Stimulated activated CD4-positive, alpha-beta T cell treated with anti-CD3 and anti-CD28 coated beads, TNF-alpha, amount 100 ng/mL, for 4 hours (primary cell): ENCODE measurements around the gene PES1.
"Not testable (repeated sequence)": the region's sequence is repeated elsewhere in the genome, so short reads cannot be mapped to it uniquely, and the experiment has no call there.

Experiments
- DNase-seq, 3 experiments: peaks; one replicate each; pipeline ENCODE4 v3.0.0-alpha.2; 2020; ENCODE audit warnings: low read depth in 3 of 3

The PES1 gene

GRCh38 chr22:30591588-30592359 lies at the start of gene PES1:
Gene PES1 (minus strand): TSS chr22:30591910. CDS start chr22:30591833, 77 bp downstream.
- DNase-seq, result peak; percentile 78 to 93 (median 88)

- no peak for DNase-seq
These were observed 49.2 kb upstream of the PES1 start for GRCh38 chr22:30640839-30641430.

GRCh38 chr22:30640361-30640760 lies 48.7 kb upstream of the PES1 start:
- no peak for DNase-seq

DNA sequence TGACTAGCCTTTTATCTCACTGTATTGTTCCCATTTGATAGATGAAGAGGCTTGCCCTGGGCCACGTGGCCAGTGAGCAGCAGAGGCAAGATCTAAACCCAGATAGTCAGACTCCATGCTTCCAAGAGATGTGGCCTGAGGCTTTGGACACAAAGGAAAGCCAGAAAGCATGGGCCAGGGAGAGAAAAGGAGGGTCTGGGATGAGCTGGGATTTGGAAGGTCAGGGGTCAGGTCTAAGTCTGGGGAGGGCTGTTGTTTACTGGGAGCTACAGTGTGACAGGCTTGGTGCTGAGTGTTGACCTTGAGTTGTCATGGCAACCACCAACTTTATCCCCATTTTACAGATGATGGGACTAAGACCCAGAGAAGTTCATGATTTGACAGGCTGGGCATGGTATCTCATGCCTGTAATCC lies 46.0 kb upstream of the PES1 start:
- no peak for DNase-seq

DNA sequence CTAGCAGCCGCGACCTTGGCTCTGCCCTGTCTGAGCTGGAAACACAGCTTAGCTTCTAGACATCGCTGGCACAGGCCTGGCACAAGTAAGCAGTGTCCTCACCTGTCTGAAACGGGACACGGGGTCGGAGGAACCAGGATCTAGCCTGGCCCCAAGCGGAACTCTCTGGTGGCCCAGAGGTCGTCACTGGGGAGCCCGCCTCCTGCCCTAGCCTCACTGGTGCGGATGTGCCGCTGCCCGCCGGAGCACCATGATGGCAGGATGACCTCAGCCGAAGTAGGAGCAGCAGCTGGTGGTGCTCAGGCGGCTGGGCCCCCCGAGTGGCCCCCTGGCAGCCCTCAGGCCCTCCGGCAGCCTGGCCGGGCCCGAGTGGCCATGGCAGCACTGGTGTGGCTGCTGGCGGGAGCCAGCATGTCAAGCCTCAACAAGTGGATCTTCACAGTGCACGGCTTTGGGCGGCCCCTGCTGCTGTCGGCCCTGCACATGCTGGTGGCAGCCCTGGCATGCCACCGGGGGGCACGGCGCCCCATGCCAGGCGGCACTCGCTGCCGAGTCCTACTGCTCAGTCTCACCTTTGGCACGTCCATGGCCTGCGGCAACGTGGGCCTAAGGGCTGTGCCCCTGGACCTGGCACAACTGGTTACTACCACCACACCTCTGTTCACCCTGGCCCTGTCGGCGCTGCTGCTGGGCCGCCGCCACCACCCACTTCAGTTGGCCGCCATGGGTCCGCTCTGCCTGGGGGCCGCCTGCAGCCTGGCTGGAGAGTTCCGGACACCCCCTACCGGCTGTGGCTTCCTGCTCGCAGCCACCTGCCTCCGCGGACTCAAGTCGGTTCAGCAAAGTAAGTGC lies 44.7 kb upstream of the PES1 start:
- no peak for DNase-seq

DNA sequence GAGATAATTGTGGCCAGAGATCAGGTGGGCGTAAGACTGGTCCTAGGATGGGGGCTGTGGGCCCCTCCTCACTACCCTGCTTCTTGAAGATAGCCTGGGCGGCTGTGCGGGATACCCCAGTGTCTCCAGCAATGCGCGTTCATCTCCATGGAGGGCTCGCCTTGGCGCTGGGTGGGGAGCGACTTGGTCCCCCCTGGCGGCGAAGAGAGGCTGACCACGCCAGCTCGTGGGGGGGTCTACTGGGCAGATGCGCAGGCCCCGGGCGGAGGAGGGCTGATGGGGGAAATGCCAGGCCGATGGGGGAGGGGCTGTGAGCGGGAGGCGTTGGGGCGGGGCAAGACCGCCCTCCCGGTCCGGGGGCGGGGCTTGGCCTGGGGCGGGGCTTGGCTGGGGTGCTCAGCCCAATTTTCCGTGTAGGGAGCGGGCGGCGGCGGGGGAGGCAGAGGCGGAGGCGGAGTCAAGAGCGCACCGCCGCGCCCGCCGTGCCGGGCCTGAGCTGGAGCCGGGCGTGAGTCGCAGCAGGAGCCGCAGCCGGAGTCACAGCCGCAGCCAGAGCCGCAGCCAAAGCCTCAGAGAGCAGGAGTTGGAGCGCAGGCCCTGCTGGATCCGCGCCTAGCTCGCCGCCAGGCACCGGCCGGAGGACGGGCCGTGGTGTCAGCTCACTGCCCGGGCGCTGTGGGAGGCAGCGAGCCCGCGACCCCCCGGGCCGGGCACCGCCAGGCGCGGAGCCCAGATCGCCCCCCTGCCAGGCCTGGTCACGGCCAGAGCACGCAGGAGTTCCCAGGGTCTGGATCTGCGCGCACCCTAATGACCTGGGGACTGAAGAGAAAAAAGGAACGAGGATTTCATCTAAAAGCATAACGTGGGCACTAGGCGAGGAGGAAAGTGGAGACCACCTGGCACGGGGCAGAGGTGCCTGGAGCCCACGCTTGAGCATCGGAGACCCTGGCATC lies 43.8 kb upstream of the PES1 start, which contains the start of gene SLC35E4:
TSS of gene SLC35E4 (plus strand) at position 509 of the 953 bp plus-strand sequence. CDS start 670 bp downstream, outside the sequence.
- peak; percentile 93 to 99 (median 94) for DNase-seq

GRCh38 chr22:30634471-30635233 lies 42.9 kb upstream of the PES1 start:
- peak; percentile 80 to 88 (median 87) for DNase-seq

GRCh38 chr22:30631469-30631868 lies 39.8 kb upstream of the PES1 start:
- not testable (repeated sequence) for DNase-seq

GRCh38 chr22:30628491-30628890 lies 36.8 kb upstream of the PES1 start:
- no peak for DNase-seq

- no peak for DNase-seq
These were observed 35.8 kb upstream of the PES1 start for GRCh38 chr22:30627471-30627870.

DNA sequence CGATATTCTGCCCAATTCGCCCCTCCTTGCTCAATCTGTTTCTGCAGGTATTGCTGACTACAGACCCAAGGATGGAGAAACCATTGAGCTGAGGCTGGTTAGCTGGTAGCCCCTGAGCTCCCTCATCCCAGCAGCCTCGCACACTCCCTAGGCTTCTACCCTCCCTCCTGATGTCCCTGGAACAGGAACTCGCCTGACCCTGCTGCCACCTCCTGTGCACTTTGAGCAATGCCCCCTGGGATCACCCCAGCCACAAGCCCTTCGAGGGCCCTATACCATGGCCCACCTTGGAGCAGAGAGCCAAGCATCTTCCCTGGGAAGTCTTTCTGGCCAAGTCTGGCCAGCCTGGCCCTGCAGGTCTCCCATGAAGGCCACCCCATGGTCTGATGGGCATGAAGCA lies 34.7 kb upstream of the PES1 start:
- no peak for DNase-seq

DNA sequence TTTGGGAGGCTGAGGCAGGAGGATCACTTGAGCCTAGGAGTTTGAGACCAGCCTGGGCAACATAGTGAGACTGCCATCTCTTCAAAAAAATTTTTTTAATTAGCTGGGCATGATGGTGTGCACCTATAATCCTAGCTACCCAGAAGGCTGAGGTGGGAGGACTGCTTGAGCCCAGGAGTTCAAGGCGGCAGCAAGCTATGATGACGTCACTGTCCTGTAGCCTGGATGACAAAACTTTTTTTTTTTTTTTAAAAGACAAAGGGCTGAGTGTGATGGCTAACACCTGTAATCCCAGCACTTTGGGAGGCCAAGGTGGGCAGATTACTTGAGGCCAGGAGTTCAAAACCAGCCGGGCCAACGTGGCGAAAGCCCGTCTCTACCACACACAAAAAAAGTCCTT lies 28.2 kb upstream of the PES1 start:
- DNase-seq, result not testable (repeated sequence)

DNA sequence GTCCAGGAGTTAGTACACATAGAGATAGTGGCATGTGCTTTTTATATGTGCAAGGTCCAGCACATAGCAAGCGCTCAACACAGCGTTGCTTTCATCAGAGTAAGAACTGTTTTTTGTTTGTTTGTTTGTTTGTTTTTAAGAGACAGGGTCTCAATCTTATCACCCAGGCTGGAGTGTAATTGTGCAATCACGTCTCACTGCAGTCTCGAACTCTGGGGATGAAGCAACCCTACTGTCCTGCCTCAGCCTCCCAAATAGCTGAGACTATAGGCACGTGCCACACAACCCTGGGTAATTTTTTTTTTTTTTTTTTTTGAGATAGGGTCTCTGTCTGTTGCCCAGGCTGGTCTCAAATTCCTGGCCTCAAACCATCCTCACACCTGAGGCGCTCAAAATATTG lies 26.1 kb upstream of the PES1 start:
- no peak for DNase-seq

- no peak for DNase-seq
These were observed 23.8 kb upstream of the PES1 start for GRCh38 chr22:30615543-30615954.

GRCh38 chr22:30614879-30615278 lies 23.2 kb upstream of the PES1 start:
- no peak for DNase-seq

GRCh38 chr22:30614268-30614667 lies 22.6 kb upstream of the PES1 start:
- DNase-seq, result no peak

DNA sequence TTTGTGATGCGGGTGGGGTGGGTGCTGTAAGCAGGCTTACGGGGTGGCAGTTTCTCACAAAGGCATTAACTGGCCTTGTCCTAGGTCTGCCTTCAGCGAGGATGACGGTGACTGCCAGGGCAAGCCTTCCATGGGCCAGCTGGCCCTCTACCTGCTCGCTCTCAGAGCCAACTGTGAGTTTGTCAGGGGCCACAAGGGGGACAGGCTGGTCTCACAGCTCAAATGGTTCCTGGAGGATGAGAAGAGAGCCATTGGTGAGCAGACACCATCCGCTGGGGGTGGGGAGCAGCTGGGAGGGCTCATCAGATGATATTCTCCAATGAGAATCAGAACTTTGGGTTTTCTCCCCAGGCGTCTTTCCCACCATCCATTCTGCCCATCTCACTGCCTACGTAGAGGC lies 21.1 kb upstream of the PES1 start:
- DNase-seq, result no peak

GRCh38 chr22:30611197-30611596 lies 19.5 kb upstream of the PES1 start:
- no peak for DNase-seq

GRCh38 chr22:30610299-30610698 lies 18.6 kb upstream of the PES1 start:
- no peak for DNase-seq
